GM12878 (cell line): ENCODE results near the gene PTX4. TPM values are rescaled to one million over a fixed set of nuclear protein-coding genes. Genes with fewer than 3 reads are reported as not detected.

Source experiments
- CREB1 ChIP-seq: IDR thresholded peaks from 2 replicates; pipeline ENCODE4 v1.6.1; 2012; ENCODE audit warnings: low read depth, mild to moderate bottlenecking, inconsistent platforms
- FOXK2 ChIP-seq: fragments of 450-650 bp; IDR thresholded peaks from 2 replicates; pipeline ENCODE4 v1.6.1; 2017; ENCODE audit warnings: mild to moderate bottlenecking, moderate library complexity
- GABPA ChIP-seq: IDR thresholded peaks from 2 replicates; pipeline ENCODE4 v1.6.1; 2014; ENCODE audit warnings: antibody characterized with exemption, low read depth, mild to moderate bottlenecking, inconsistent platforms
- HCFC1 ChIP-seq: fragments of 150-350 bp; IDR thresholded peaks from 2 replicates; pipeline ENCODE4 v1.6.1; 2014; ENCODE audit warnings: low read length
- IKZF1 ChIP-seq: fragments of 450-650 bp; conservative IDR thresholded peaks from 2 replicates; pipeline ENCODE4 v1.6.1; 2017; ENCODE audit warnings: antibody characterized with exemption, mild to moderate bottlenecking
- KLF5 ChIP-seq: fragments of 450-650 bp; IDR thresholded peaks from 2 replicates; pipeline ENCODE4 v1.6.1; 2014; ENCODE audit warnings: mild to moderate bottlenecking; ENCODE audit not compliant: partially characterized antibody
- MXI1 ChIP-seq: fragments of 150-350 bp; IDR thresholded peaks from 2 replicates; pipeline ENCODE4 v1.6.1; 2011; ENCODE audit warnings: low read depth, mild to moderate bottlenecking, inconsistent platforms, low read length, improper control_type of control experiment
- NFIC ChIP-seq: IDR thresholded peaks from 2 replicates; pipeline ENCODE4 v1.6.1; 2012; ENCODE audit warnings: low read depth, mild to moderate bottlenecking, inconsistent platforms, low read length, moderate library complexity
- NRF1 ChIP-seq: conservative IDR thresholded peaks from 2 replicates; pipeline ENCODE4 v1.6.1; 2011; ENCODE audit warnings: mild to moderate bottlenecking, low read depth, low read length, improper control_type of control experiment
- POLR2A ChIP-seq: IDR thresholded peaks from 2 replicates; pipeline ENCODE4 v1.6.1; 2011; ENCODE audit warnings: low read depth, mild to moderate bottlenecking, low read length
- ZNF24 ChIP-seq: fragments of 450-650 bp; IDR thresholded peaks from 2 replicates; pipeline ENCODE4 v1.6.1; 2017; ENCODE audit warnings: antibody characterized with exemption, mild to moderate bottlenecking
- polyA plus RNA-seq, 11 experiments: library from polyadenylated mRNA; depleted of rRNA in 4 of 11; unstranded in 6 of 11; stranded (reverse) in 5 of 11; fragments of >200 nt; fragmentation: Nextera tagmentation in 4 of 11; fragmentation: Illumina TruSeq in 1 of 11; extraction: Ambion mirVana in 4 of 11; extraction: Trizol in 1 of 11; gene quantifications; 1 replicate in 1 of 11; 2 replicates in 10 of 11; pipeline versions ENCODE4 v1.2.1 to v1.2.3, GENCODE V29; 2011 to 2016; ENCODE audit warnings: inconsistent platforms in 2 of 11, missing spikeins in 2 of 11, low read depth in 1 of 11
- total RNA-seq, 4 experiments: library from RNA; depleted of rRNA in 3 of 4; stranded (reverse); fragments of >200 nt in 3 of 4; fragmentation: Illumina TruSeq in 1 of 4; extraction: Trizol in 1 of 4; gene quantifications; 2 replicates each; pipeline versions ENCODE4 v1.2.1 to v1.2.3, GENCODE V29; 2013 to 2021
- TF ChIP-seq, protein P1 (sequence below): IDR thresholded peaks from 2 replicates; pipeline ENCODE4 v1.6.1; 2011; ENCODE audit warnings: low read depth, low read length, improper control_type of control experiment, borderline replicate concordance
- TF ChIP-seq, protein P2 (sequence below): fragments of 450-650 bp; IDR thresholded peaks from 2 replicates; pipeline ENCODE4 v1.6.1; 2017; ENCODE audit warnings: mild to moderate bottlenecking, moderate library complexity
- TF ChIP-seq, protein P3 (sequence below): fragments of 450-650 bp; formaldehyde crosslinking; IDR thresholded peaks from 2 replicates; pipeline ENCODE4 v1.4.0; 2020; ENCODE audit warnings: mild to moderate bottlenecking, moderate library complexity
- TF ChIP-seq, protein P4 (sequence below): IDR thresholded peaks from 2 replicates; pipeline ENCODE4 v1.6.1; 2011; ENCODE audit warnings: low read depth, mild to moderate bottlenecking, low read length, moderate library complexity, borderline replicate concordance; ENCODE audit errors: extremely low read depth
- TF ChIP-seq, protein P5 (sequence below): fragments of 450-650 bp; IDR thresholded peaks from 2 replicates; pipeline ENCODE4 v1.6.1; 2016; ENCODE audit warnings: mild to moderate bottlenecking

Gene PTX4
- total and polyA plus RNA-seq, 10 of the 15 experiments (the other 5 are each of a cell fraction or from before 2014, with no cell fraction given) = not detected

DNA sequence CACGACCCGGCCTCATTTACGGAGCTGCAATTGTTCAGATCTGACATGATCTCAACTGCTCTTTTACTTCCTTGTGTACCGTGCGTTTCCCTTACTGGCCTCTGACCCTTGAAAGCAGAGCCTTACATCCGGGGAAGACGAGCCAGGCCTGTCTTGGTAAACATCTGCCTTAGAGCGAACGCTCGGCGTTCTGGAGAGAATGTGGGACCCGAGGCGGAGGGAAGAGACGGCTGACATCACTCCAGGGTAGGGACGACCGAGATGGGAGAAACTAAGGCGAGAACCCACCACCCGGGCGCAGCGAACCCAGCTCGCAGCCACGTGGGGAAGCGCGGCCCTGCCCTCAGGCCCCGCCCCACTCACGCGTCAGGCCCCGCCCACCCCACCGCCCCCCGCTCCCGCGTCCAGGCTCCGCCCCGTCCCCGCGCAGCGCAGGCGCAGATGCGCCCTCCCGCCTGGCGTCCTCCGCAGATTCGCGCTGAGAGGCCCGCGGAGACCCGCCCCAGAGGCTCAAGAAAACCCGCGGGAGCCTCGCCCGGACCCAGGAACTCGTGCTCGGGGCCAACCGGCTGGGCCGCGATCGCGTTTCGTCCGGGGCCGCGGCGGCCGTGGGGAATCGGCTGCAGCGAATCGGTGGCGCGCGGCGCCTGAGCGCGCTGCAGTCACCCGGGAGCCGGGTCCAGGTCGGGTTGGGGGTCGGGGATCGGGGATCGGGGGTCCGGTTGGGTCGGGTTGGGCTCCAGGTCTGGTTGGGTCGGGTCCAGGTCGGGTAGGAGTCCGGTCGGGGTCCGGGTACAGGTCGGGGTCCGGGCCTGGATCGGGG is 4.4 kb upstream of the PTX4 start, which contains the start of gene TELO2 (continued):
- TF ChIP-seq, protein P1, sequence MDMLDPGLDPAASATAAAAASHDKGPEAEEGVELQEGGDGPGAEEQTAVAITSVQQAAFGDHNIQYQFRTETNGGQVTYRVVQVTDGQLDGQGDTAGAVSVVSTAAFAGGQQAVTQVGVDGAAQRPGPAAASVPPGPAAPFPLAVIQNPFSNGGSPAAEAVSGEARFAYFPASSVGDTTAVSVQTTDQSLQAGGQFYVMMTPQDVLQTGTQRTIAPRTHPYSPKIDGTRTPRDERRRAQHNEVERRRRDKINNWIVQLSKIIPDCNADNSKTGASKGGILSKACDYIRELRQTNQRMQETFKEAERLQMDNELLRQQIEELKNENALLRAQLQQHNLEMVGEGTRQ = peak; percentile 7
- TF ChIP-seq, protein P2, sequence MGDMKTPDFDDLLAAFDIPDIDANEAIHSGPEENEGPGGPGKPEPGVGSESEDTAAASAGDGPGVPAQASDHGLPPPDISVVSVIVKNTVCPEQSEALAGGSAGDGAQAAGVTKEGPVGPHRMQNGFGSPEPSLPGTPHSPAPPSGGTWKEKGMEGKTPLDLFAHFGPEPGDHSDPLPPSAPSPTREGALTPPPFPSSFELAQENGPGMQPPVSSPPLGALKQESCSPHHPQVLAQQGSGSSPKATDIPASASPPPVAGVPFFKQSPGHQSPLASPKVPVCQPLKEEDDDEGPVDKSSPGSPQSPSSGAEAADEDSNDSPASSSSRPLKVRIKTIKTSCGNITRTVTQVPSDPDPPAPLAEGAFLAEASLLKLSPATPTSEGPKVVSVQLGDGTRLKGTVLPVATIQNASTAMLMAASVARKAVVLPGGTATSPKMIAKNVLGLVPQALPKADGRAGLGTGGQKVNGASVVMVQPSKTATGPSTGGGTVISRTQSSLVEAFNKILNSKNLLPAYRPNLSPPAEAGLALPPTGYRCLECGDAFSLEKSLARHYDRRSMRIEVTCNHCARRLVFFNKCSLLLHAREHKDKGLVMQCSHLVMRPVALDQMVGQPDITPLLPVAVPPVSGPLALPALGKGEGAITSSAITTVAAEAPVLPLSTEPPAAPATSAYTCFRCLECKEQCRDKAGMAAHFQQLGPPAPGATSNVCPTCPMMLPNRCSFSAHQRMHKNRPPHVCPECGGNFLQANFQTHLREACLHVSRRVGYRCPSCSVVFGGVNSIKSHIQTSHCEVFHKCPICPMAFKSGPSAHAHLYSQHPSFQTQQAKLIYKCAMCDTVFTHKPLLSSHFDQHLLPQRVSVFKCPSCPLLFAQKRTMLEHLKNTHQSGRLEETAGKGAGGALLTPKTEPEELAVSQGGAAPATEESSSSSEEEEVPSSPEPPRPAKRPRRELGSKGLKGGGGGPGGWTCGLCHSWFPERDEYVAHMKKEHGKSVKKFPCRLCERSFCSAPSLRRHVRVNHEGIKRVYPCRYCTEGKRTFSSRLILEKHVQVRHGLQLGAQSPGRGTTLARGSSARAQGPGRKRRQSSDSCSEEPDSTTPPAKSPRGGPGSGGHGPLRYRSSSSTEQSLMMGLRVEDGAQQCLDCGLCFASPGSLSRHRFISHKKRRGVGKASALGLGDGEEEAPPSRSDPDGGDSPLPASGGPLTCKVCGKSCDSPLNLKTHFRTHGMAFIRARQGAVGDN = peak; percentile 86
- TF ChIP-seq, protein P3, sequence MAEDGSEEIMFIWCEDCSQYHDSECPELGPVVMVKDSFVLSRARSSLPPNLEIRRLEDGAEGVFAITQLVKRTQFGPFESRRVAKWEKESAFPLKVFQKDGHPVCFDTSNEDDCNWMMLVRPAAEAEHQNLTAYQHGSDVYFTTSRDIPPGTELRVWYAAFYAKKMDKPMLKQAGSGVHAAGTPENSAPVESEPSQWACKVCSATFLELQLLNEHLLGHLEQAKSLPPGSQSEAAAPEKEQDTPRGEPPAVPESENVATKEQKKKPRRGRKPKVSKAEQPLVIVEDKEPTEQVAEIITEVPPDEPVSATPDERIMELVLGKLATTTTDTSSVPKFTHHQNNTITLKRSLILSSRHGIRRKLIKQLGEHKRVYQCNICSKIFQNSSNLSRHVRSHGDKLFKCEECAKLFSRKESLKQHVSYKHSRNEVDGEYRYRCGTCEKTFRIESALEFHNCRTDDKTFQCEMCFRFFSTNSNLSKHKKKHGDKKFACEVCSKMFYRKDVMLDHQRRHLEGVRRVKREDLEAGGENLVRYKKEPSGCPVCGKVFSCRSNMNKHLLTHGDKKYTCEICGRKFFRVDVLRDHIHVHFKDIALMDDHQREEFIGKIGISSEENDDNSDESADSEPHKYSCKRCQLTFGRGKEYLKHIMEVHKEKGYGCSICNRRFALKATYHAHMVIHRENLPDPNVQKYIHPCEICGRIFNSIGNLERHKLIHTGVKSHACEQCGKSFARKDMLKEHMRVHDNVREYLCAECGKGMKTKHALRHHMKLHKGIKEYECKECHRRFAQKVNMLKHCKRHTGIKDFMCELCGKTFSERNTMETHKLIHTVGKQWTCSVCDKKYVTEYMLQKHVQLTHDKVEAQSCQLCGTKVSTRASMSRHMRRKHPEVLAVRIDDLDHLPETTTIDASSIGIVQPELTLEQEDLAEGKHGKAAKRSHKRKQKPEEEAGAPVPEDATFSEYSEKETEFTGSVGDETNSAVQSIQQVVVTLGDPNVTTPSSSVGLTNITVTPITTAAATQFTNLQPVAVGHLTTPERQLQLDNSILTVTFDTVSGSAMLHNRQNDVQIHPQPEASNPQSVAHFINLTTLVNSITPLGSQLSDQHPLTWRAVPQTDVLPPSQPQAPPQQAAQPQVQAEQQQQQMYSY (CRISPR knock-in tag) = no peak
- peak; percentile 90 for TF ChIP-seq POLR2A
- TF ChIP-seq NRF1 = peak; percentile 47
- TF ChIP-seq GABPA = no peak
- no peak for TF ChIP-seq KLF5
- peak; percentile 43 for TF ChIP-seq MXI1
- TF ChIP-seq CREB1 = 0 out of 2 replicates have a peak, but pooled peaks have one; percentile 1
- TF ChIP-seq, protein P4, sequence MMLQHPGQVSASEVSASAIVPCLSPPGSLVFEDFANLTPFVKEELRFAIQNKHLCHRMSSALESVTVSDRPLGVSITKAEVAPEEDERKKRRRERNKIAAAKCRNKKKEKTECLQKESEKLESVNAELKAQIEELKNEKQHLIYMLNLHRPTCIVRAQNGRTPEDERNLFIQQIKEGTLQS = 0 out of 2 replicates have a peak, but pooled peaks have one; percentile 2
- TF ChIP-seq IKZF1 = peak; percentile 88
- TF ChIP-seq, protein P5, sequence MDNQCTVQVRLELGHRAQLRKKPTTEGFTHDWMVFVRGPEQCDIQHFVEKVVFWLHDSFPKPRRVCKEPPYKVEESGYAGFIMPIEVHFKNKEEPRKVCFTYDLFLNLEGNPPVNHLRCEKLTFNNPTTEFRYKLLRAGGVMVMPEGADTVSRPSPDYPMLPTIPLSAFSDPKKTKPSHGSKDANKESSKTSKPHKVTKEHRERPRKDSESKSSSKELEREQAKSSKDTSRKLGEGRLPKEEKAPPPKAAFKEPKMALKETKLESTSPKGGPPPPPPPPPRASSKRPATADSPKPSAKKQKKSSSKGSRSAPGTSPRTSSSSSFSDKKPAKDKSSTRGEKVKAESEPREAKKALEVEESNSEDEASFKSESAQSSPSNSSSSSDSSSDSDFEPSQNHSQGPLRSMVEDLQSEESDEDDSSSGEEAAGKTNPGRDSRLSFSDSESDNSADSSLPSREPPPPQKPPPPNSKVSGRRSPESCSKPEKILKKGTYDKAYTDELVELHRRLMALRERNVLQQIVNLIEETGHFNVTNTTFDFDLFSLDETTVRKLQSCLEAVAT = 0 out of 2 replicates have a peak, but pooled peaks have one; percentile 43
- TF ChIP-seq FOXK2 = 0 out of 2 replicates have a peak, but pooled peaks have one; percentile 51
- TF ChIP-seq ZNF24 = peak; percentile 27; the same call in 1 of the 2 replicates
- no peak for TF ChIP-seq NFIC
- peak; percentile 4; the same call in 1 of the 2 replicates for TF ChIP-seq HCFC1
